Myocyte (in vitro differentiated cells): ENCODE measurements around the gene ELOVL2. TPM values are rescaled to one million over a fixed set of nuclear protein-coding genes. Genes with fewer than 3 reads are reported as not detected.
"Not testable (repeated sequence)": the region's sequence is repeated elsewhere in the genome, so short reads cannot be mapped to it uniquely, and the experiment has no call there.

Experiments used
- DNase-seq: peaks from one replicate; pipeline ENCODE4 v3.0.0-alpha.2; 2012; ENCODE audit warnings: low read depth
- total RNA-seq: library from RNA; depleted of rRNA; stranded (reverse); fragments of >200 nt; gene quantifications from 2 replicates; pipeline ENCODE4 v1.2.3, GENCODE V29; 2014

The ELOVL2 gene
- total RNA-seq, 1 donor from 2014 or later = 0.05 TPM

DNA sequence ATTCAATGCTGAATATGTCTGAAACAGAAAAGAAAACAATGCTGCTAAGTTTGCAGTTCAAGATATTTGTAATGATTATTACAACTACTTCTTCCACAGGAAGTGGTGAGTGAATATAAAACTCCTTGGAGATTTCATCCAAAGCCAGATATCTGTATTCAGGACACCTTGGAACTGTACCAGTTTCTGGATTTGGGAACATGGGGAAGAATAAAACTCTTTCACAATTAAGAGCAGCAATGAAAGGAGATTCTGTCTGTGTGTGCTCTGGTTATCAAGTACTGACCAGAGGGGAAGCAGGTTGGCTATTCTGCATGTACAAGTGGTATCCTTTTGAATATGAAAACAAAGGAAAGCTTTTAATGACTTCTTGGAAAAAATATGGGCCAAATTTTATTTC lies 21.1 kb downstream of the ELOVL2 start:
- peak; percentile 9 for DNase-seq

GRCh38 chr6:11021714-11022113 lies 22.4 kb downstream of the ELOVL2 start:
- no peak for DNase-seq

DNA sequence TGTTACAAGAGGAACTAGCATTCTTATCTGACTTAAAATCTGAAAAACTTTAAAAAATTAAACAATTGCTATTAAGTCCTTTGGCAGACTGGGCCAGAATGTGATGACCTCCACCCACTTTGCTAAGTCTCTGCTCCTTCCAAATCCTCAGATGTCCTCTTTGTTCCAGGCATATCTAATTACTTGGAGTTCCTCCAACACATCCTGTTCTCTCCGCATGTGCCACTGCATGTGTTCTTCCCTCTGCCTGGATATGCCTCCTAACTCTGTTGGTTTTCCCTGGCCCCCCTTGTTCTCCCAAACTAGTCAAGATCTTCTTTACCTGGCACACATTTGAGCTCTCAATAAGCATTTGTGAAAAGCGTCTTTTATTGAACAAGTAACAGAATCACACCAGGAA lies 23.1 kb downstream of the ELOVL2 start:
- DNase-seq = no peak

DNA sequence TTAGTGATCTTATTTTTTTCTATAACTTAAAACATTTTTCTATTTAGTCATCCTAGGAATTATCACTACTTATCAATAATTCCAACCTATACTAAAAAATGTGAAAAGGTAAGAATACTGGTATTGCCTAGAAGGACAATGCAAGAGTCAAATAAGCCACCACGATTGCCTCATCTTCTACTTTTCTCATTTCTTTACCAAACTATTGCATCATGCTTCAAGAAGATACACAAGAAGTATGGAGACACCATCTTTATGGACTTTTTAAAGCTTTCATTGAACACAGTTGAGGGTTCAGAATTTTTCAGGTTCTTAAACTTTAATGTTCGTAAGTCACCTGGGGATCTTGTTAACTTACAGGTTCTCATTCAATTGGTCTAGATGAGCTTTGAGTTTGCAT lies 25.9 kb downstream of the ELOVL2 start:
- DNase-seq = no peak

- no peak for DNase-seq
Measured at GRCh38 chr6:11017090-11017489, 27.0 kb downstream of the ELOVL2 start.

DNA sequence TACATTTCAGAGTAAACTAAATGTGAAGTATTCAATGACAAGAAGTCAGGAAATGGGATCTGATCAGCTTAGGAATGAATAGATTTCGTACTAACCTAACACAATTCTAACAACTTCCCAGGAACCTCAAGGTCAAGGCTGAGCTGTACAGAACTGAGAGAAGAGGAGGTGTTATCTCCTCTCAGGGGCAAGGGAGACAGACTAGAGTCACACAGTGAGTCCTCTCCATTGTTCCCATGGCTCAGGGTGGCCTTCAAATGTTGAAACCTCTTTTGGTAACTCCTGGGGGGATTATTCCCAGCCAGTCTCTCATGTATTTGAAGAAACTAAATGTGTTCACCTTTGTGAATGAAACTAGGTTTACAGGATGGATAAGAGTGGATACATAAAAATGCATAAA lies 27.7 kb downstream of the ELOVL2 start:
- no peak for DNase-seq

GRCh38 chr6:11015102-11015501 lies 29.0 kb downstream of the ELOVL2 start:
- DNase-seq = no peak

DNA sequence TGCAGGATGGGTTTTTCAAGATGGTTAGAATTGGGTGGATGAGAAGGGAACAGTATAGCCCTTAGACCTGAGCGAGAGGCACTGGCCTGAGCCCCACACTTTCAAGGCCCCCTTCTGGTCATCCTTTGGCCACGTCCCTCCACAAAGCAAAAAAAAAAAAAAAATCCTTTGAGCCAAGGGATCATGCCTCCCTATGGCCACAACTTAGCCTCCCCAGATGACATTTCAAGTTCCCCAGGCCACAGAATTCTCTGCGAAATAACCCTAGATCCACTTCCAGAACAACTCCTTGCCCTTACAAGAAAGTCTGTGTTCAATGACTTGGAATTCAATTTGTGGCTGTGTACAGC lies 30.4 kb downstream of the ELOVL2 start:
- DNase-seq = no peak

DNA sequence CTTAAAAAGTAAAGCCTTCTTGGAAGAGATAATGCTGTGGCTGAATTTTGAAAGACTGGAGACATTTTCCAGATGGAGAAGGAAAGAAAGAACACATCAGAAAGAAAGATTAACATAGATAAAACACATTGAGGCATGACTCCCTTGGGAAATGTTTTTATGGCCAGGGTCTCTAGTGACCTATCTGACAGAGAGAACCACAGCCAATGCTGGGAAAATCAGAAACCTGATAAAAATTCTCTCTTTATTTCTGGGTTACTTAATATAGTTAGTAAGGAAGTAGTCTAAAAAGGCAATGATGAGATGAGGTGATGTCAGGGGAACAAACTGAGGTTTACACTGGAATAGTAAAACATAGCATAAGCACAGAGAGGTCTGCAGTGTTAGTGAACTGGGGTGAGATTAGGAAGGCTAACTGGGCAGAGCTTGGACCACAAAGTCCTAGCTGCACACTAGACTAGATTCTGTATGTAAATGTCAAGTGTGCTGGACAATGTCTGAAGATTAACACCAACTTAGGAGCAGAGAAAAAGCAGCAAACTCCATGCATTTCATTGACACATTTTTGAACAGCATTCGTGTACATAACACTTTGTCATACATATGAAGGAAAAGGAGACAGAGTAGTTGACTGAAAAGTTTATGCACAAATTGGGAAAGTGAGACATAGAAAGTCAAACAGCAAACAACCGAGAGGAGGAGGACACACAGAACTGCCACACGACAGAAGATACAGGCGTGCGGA lies 31.0 kb downstream of the ELOVL2 start:
- DNase-seq = no peak

GRCh38 chr6:11012295-11012754 lies 31.8 kb downstream of the ELOVL2 start:
- DNase-seq = no peak

DNA sequence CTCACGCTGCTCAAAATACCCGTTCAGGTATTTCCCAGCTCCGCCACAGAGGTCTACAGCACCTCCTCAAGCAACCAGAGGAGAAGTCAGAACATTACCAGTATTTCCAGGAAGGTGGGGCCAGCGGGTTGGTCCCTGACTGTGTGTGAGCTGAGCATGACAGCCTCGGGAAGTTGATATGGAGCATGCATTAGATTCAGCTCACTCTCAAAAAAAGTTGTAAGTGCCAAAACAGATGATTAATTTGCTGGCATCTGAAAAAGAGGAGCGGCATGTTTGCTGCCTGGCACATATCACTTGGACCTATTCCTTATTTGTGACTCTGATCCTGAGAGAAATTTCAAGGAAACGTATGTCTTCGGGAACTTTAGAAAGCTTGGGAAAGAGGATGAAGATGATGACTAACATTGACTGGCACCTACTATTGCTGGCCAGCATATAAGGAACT lies 32.3 kb downstream of the ELOVL2 start:
- no peak for DNase-seq

- peak; percentile 59 for DNase-seq
Measured at GRCh38 chr6:11009353-11009752, 34.8 kb downstream of the ELOVL2 start.

- DNase-seq = peak; percentile 5
Measured at GRCh38 chr6:11008821-11009220, 35.3 kb downstream of the ELOVL2 start.

GRCh38 chr6:11007715-11008608 lies 36.1 kb downstream of the ELOVL2 start:
- DNase-seq = no peak

DNA sequence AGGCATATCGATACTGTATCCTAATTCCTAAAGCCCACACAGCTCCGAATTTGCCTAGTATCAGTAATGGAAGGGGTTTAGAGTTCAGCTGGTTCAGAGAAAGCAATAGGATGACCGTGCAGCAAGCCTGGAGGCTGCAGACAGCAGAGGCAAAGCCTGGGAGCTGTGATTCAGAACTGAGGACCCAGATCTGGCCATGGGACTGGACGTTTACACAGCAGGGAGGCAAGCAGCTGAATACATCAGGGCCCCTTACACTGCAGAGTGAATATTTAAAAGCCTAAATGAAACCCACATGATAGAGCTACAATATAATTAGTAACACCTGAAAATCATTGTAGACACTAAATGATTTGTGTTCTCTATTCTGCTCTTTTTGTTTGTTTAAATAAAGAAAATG lies 38.0 kb downstream of the ELOVL2 start:
- peak; percentile 5 for DNase-seq

GRCh38 chr6:11003297-11003696 lies 40.8 kb downstream of the ELOVL2 start:
- DNase-seq = not testable (repeated sequence)

GRCh38 chr6:11002176-11002575 lies 41.9 kb downstream of the ELOVL2 start:
- no peak for DNase-seq

DNA sequence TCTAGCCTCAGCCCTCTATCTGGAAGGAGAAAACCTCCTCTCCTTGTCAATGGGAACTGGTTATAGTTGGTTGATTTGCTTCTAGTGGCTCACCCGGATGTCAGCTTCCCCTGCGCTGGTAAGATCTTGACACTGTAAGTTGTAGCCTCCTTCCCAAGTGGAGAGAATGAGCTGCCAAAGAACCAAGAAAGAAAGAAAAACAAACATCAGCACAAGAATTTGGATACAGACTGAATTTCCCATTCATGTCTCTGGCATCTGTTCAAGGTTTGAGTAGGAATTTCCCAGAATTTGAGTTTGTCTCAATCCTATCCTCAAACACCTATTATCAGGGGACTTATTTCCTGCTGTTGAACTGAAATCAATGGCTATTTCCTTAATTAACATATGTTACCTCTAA lies 44.1 kb downstream of the ELOVL2 start:
- peak; percentile 2 for DNase-seq

DNA sequence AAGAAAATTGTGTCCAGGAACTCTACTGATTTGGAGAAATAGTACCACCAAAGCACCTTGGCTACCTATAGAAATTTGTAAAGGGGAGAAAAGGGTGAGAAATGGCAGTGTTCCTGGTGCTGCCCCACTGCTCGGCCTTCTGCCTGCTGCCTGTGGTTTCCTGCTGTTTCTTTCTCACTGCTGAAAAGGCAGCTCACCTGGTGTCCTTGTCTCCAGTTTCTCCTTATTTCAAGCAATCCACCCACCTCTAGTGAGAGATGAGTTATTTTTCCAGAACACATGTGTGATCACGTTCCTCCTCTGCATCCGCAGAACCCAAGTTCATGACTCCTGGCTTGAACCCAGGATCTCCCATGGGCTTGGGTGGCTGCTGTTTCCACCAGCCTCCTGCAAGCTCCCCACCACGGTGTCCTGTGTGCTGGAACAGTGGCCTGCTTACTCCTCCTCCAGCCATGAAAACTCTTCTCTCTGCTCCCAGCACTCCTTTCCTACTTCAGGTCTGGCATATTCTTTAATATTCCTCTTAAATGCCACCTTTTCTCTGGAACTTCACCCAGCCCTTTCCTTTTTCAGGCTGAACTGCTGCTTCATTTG lies 48.9 kb downstream of the ELOVL2 start:
- no peak for DNase-seq

DNA sequence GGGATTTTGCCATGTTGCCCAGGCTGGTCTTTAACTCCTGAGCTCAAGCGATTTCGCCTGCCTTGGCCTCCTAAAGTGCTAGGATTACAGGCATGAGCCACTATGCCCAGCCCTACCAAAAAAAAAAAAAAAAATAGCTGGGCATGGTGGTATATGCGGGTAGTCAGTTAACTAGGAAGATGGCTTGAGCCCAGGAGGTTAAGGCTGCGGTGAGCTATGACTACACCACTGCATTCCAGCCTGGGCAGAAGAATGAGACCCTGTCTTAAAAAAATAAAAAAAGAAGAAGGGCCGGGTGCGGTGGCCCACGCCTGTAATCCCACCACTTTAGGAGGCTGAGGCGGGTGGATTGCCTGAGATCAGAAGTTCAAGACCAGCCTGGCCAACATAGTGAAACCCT lies 50.2 kb downstream of the ELOVL2 start:
- no peak for DNase-seq

- no peak for DNase-seq
Measured at GRCh38 chr6:10991115-10991514, 53.0 kb downstream of the ELOVL2 start.

DNA sequence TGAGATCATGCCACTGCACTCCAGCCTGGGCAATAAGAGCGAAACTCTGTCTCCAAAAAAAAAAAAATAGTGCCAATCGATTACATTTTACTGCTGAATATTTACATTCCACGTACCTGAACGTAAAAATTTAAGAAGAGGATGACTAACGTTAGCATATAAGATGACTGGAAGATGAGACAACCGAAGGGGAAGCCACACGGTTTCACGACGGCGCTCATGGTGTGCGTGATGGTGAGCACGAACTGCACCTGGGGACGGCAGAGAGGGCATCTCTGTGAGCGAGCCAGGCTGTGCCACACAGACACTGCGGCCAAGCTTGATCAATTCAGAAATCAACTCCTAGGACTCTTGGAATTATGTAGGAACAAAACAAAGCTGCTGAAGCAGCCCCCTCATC lies 54.5 kb downstream of the ELOVL2 start:
- DNase-seq = no peak
